IPS-20b (cell line): ENCODE results near the gene ICAM2.

Experiments
- H3K27ac ChIP-seq: one replicate; pipeline ENCODE4 v1.5.1; 2013; ENCODE audit warnings: low read length
- H3K27me3 ChIP-seq: 2 replicates; pipeline ENCODE4 v1.6.1; 2013; ENCODE audit warnings: mild to moderate bottlenecking, low read length, inconsistent platforms; ENCODE audit not compliant: insufficient read depth
- H3K36me3 ChIP-seq: 2 replicates; pipeline ENCODE4 v1.6.1; 2013; ENCODE audit warnings: low read depth, mild to moderate bottlenecking, inconsistent platforms, low read length, moderate library complexity; ENCODE audit not compliant: insufficient read depth
- H3K4me1 ChIP-seq: 2 replicates; pipeline ENCODE4 v1.6.1; 2013; ENCODE audit warnings: mild to moderate bottlenecking, control low read depth, inconsistent platforms, low read length, moderate library complexity; ENCODE audit not compliant: insufficient read depth
- H3K4me3 ChIP-seq: 2 replicates; pipeline ENCODE4 v1.5.1; 2013; ENCODE audit warnings: mild to moderate bottlenecking, low read length, inconsistent platforms
- H3K9ac ChIP-seq: 2 replicates; pipeline ENCODE4 v1.6.1; 2013; ENCODE audit warnings: low read depth, mild to moderate bottlenecking, inconsistent platforms, low read length, moderate library complexity
- H3K9me3 ChIP-seq: 2 replicates; pipeline ENCODE4 v1.6.1; 2013; ENCODE audit warnings: mild to moderate bottlenecking, low read depth, low read length, inconsistent platforms; ENCODE audit not compliant: insufficient read depth

The ICAM2 gene

DNA sequence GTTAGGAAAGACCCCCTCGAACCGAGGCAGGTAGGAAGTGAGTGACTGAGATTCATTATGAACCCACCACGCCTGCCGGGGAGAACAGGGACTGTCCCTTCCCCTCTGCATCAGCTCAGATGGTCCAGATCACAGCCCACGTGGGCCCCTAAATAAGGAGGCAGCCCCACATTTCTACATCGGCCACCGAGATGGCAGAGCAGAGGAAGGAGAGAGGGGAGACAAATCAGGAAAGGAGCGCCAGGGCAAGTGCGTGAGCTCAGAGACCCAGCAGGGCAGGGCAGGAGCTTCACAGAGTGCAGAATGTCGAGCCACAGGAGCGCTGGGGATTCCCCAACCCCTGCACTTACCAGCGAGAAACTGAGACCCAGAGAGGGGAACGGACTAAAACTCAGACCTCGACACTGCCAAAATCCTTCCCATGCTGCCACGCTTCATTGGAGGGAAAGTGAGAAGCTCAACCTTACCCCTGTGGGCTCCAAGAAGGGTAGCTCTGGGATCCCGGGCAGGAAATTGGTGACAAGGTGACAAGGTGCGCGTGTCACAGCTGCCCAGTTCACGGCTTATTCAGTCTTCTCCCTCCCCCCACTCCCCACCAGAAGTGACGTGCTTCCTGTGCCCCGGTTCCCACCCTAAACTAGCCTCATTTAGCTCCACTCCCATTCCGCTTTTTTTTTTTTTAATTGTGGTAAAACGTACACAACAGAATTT, at the start of gene ICAM2:
Gene ICAM2 (minus strand): TSS at position 578 of the 711 bp plus-strand sequence. CDS start 13,942 bp downstream, outside the sequence.
- no peaks in the 10 kb centered on the region for H3K4me1 ChIP-seq
- no peaks in the 10 kb centered on the region for H3K36me3 ChIP-seq
- H3K27ac ChIP-seq = no peak within 1 kb of the TSS
- peak within 1 kb of the TSS; percentile 4; the same call in 1 of the 2 replicates for H3K4me3 ChIP-seq
- H3K9ac ChIP-seq = no peak within 1 kb of the TSS
- H3K9me3 ChIP-seq = no peaks in the 10 kb centered on the region
- 0 out of 2 replicates have a peak, but pooled peaks cover 9% of the 10 kb centered on the region for H3K27me3 ChIP-seq

DNA sequence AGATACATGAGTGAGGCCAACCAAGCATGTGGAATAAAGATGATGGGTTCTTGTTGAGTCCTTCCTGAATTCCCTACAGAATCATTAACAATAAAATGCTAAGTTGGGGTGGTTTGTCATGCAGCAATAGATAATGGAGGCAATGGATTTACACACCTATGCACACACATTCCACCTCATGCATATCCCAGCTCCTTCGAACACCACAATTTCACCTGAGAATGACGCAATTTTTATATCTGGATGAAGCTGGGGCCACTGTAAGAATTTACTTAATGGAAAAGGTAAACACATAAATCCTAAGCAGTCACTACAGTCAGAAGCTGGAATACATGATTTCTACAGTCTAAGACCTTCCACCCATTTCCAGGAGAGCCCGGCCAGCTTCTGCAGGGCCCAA, 49.8 kb upstream of the ICAM2 start:
- no peak overlapping the region for H3K27ac ChIP-seq
- H3K27me3 ChIP-seq = no peaks in the 10 kb centered on the region
- H3K36me3 ChIP-seq = no peaks in the 10 kb centered on the region; the same call in none of the 2 replicates

GRCh38 chr17:64069143-64069542, 48.7 kb upstream of the ICAM2 start:
- H3K9ac ChIP-seq = no peak overlapping the region
- no peak overlapping the region for H3K27ac ChIP-seq
- H3K4me3 ChIP-seq = no peak overlapping the region
- H3K9me3 ChIP-seq = peaks cover 9% of the 10 kb centered on the region
- 0 out of 2 replicates have a peak, but pooled peaks cover under 1% of the 10 kb centered on the region for H3K4me1 ChIP-seq
- H3K36me3 ChIP-seq = no peaks in the 10 kb centered on the region; the same call in none of the 2 replicates
- H3K27me3 ChIP-seq = no peaks in the 10 kb centered on the region

More for the DNA sequence above, 49.8 kb upstream of the ICAM2 start:
- Histone ChIP-seq H3K9me3 (peaks cover 9% of the 10 kb centered on the region), H3K4me1 (no peaks in the 10 kb centered on the region), H3K4me3 (no peak overlapping the region), H3K9ac (no peak overlapping the region)

DNA sequence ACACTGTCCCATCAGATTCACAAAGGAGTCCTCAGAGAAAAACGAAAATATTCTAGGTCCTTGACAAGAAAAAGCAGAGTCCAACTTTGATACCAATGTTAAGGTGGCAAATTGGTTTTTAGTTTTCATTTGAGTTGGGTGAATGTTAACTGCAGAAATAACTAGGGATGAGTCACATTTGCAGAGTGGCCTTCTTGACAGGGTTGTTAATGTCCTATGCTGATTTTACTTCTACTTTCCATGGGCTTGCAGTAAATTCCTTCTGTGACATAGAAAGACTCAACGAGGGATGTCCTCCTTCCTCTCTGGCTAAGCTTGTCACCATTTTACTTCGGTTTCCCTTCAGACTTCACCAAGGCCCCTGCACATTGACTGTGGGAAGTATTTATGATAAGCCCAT, 47.2 kb upstream of the ICAM2 start:
- no peak overlapping the region for H3K27ac ChIP-seq
- 0 out of 2 replicates have a peak, but pooled peaks cover 3% of the 10 kb centered on the region for H3K4me1 ChIP-seq
- no peak overlapping the region for H3K9ac ChIP-seq
- peaks cover 9% of the 10 kb centered on the region for H3K9me3 ChIP-seq
- no peaks in the 10 kb centered on the region for H3K27me3 ChIP-seq
- no peak overlapping the region for H3K4me3 ChIP-seq
- no peaks in the 10 kb centered on the region; the same call in none of the 2 replicates for H3K36me3 ChIP-seq

DNA sequence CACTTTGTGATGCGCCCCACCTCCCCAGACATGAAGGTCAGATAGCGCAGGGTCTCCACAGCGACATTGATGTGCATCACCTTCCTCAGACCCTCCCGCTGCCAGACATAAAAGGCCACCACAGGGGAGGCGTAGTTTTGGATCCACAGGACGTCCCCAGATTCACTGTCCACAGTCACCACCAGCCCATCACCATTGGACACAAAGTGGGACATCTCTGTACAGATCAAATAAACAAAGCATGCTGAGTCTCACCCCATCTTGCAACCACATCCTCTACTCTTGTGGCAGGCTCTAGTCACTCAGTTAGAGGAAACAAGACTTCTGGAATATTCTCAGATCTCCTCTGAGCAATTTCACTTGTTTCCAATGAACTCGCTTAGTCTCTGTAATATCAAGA, 46.3 kb upstream of the ICAM2 start:
- Histone ChIP-seq H3K4me3 (no peak overlapping the region), H3K4me1 (0 out of 2 replicates have a peak, but pooled peaks cover 3% of the 10 kb centered on the region), H3K27ac (no peak overlapping the region), H3K27me3 (no peaks in the 10 kb centered on the region), H3K9me3 (peaks cover 9% of the 10 kb centered on the region), H3K9ac (no peak overlapping the region), H3K36me3 (no peaks in the 10 kb centered on the region; the same call in none of the 2 replicates)

DNA sequence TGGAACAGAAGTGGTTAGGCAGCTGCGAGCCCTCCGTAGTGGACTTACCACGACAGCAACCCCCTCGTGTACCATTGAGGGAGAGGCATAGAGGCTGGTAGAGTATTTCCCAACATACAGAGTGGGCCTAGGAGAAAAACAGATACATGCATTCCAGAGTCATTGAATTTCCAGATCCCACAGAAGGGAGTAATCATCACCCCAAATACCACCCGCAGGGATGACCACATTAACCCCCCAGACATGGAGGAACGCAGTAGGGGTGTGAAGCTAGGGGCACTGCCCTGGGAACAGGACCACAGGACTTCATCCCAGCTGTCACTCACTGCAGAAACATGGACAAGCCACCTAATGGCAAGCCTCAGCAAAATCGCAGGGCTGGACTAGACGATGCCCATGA, 44.7 kb upstream of the ICAM2 start:
- Histone ChIP-seq H3K36me3 (no peaks in the 10 kb centered on the region; the same call in none of the 2 replicates), H3K27me3 (no peaks in the 10 kb centered on the region), H3K4me1 (0 out of 2 replicates have a peak, but pooled peaks cover 3% of the 10 kb centered on the region), H3K4me3 (no peak overlapping the region), H3K9me3 (peaks cover 9% of the 10 kb centered on the region), H3K9ac (no peak overlapping the region), H3K27ac (no peak overlapping the region)

DNA sequence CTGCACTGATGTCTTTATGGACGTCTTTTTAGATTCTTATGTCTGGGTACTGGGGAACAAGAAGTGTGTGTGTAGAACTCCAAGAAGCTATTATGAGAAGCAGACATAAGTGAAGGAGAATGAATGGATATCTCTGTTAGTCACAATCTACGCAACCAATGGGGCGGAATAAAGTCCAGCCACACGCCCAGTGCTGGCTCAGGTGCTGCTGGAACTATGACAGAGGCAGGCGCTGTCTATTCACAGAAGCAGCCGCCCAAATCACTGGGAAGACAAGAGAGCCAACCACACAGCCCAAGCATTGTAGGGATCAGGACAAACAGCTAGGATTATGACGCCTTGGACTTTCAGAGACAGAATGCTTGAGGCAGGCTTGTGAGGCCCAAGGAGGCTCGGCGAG, 43.9 kb upstream of the ICAM2 start:
- Histone ChIP-seq H3K4me1 (0 out of 2 replicates have a peak, but pooled peaks cover 3% of the 10 kb centered on the region), H3K9ac (no peak overlapping the region), H3K27me3 (no peaks in the 10 kb centered on the region), H3K4me3 (peak overlapping the region; percentile 14; the same call in 1 of the 2 replicates), H3K9me3 (peaks cover 4% of the 10 kb centered on the region), H3K36me3 (no peaks in the 10 kb centered on the region), H3K27ac (no peak overlapping the region)

DNA sequence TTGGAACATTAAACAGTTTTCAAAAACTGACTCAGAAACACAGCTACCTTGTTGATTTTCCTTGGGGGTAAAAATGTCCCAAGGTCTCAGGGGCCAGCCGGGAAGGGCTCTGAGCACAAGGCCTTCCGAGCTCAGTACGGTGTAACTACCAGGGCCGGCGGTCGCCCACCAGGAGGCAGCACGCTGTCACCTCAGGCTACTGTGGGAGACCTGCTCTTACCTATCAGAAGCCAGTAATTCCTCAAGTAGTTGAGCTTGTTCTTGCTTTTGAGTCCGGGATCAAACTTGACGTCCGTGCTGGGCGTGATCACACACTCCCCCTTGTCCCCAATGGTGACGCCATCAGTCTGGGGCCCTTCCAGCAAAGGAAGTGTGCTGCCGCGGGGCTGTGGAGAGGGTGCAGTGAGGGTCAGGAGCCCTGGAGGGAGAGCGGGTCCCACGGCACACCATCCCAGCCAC, 43.4 kb upstream of the ICAM2 start:
- Histone ChIP-seq H3K27me3 (no peaks in the 10 kb centered on the region), H3K4me1 (0 out of 2 replicates have a peak, but pooled peaks cover 3% of the 10 kb centered on the region), H3K36me3 (no peaks in the 10 kb centered on the region), H3K27ac (no peak overlapping the region), H3K9me3 (no peaks in the 10 kb centered on the region), H3K4me3 (peak overlapping the region; percentile 14; the same call in 1 of the 2 replicates), H3K9ac (no peak overlapping the region)

DNA sequence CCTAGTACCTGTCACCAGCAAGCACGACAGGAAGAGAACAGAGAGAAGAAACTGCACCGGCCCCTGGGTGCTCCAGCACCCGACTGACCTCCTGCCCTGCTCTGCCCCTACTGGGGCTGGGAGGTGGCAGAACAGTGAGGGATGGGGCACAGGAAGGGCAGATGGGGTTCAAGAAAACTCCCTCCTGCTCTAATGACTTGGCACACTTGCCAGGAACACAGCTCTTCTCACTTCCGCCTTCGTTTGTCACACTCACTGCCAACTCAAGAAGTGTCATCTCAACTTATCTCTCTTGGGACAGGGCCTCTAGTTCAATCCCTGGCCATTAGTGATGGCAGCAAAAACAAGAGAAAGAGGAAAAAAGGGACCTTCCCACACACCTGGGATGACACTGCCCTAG, 42.7 kb upstream of the ICAM2 start:
- H3K27ac ChIP-seq = no peak overlapping the region

DNA sequence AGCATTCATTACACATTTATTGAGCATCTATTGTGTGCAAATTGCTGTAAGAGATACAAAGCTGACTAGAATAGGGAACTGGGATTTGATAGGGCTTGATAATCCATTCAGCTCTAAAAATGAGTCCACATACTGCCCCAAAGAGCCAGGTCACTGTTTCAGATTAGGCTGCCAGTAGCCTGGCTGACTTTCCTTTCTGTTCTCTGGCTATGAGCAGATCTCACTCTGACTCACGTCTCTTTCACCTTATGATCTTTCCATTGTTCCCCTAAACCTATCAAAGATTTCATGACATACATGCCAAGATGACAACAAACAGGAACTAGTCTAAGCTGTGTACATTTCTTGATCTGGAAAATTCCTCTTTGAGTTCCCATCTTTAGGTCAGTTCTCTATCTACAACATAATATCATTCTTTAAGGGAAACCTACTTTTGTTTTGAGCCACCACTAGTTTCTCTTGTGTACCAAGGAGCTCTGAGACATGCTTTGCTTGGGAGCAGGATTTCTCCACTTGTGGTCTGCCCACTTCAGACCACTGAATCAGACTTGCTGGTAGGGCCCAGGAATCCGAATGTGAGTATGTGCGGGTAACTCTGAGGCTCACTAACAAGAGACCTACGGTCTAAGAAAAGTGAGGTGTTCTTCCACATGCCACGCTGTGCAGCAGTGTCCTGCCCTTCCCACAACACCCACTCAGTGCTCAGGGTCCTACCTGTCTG, 40.9 kb upstream of the ICAM2 start:
- Histone ChIP-seq H3K9me3 (no peaks in the 10 kb centered on the region), H3K36me3 (no peaks in the 10 kb centered on the region), H3K9ac (no peak overlapping the region)

More for the DNA sequence above, 42.7 kb upstream of the ICAM2 start:
- no peaks in the 10 kb centered on the region for H3K27me3 ChIP-seq
- no peak overlapping the region for H3K4me3 ChIP-seq
- H3K36me3 ChIP-seq = no peaks in the 10 kb centered on the region
- H3K9ac ChIP-seq = no peak overlapping the region
- H3K9me3 ChIP-seq = no peaks in the 10 kb centered on the region
- H3K4me1 ChIP-seq = 0 out of 2 replicates have a peak, but pooled peaks cover 3% of the 10 kb centered on the region

GRCh38 chr17:64060331-64060730, 39.9 kb upstream of the ICAM2 start:
- no peak overlapping the region for H3K4me3 ChIP-seq
- no peak overlapping the region for H3K27ac ChIP-seq
- no peaks in the 10 kb centered on the region for H3K36me3 ChIP-seq
- no peak overlapping the region for H3K9ac ChIP-seq
- no peaks in the 10 kb centered on the region for H3K9me3 ChIP-seq
- no peaks in the 10 kb centered on the region for H3K27me3 ChIP-seq
- H3K4me1 ChIP-seq = peaks cover 14% of the 10 kb centered on the region

More for the DNA sequence above, 40.9 kb upstream of the ICAM2 start:
- Histone ChIP-seq H3K4me3 (no peak overlapping the region), H3K27ac (no peak overlapping the region), H3K4me1 (peaks cover 9% of the 10 kb centered on the region), H3K27me3 (no peaks in the 10 kb centered on the region)
